HG03045 (cell line): ENCODE results near the gene KRTAP12-2.

Experiments
- ATAC-seq: cut with Tn5 transposase; IDR thresholded peaks from one replicate; pipeline ENCODE4 v1.9.1; 2021; ENCODE audit warnings: mild to moderate bottlenecking, moderate library complexity; ENCODE audit not compliant: unreplicated experiment

The KRTAP12-2 gene, protein sequence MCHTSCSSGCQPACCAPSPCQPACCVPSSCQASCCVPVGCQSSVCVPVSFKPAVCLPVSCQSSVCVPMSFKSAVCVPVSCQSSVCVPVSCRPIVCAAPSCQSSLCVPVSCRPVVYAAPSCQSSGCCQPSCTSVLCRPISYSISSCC

DNA sequence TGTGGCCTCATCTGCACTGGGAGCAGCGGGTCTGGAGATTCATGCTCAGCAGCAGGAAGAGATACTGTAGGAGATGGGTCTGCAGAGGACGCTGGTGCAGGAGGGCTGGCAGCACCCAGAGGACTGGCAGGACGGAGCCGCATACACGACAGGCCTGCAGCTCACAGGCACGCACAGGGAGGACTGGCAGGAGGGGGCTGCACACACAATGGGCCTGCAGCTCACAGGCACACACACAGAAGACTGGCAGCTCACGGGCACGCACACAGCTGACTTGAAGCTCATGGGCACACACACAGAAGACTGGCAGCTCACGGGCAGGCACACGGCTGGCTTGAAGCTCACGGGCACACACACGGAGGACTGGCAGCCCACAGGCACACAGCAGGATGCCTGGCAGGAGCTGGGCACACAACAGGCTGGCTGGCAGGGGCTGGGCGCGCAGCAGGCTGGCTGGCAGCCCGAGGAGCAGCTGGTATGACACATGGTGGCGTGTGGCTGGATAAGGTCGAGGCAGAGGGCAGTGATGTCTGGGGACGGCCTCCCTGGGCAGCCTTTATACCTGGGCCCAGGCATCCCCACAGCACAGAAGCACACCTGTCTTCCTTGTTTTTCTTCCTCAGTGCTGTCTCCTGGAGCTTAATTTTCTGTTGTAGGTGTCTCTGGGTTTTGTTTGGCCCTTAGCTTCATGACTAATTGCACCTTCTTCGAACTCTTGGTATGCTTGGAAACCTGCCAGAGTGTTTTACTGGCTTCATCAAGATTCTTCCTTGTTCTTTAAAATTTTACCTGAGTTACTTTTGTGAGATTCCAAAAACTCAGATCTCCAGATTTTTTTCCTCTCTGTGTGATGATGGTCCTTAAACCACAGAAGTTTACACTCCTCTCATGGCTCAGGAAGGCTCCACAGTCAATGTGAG, at the start of gene KRTAP12-2:
Gene KRTAP12-2 (minus strand): TSS at position 527 of the 920 bp plus-strand sequence. CDS start 41 bp downstream, at position 486.
- no peak for ATAC-seq

DNA sequence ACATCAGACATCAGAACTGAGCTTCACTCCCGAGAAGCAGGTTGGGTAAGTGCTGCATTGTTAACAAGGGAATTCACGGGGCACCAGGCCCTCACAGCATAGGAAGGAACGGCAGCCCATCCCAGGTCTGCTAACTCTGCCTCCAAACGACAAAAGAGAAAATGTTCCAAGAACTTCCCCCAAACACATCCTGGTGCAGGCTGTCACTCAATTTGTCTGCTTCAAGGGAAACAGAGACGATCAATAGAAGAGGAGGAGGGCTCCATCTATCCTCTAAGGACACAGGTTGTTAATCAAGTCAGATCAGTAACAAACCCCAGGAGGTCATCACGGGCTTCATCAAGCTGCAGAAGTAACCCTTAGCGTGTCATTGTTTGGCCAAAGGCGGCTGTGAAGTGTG, 48.2 kb upstream of the KRTAP12-2 start:
- ATAC-seq = no peak

DNA sequence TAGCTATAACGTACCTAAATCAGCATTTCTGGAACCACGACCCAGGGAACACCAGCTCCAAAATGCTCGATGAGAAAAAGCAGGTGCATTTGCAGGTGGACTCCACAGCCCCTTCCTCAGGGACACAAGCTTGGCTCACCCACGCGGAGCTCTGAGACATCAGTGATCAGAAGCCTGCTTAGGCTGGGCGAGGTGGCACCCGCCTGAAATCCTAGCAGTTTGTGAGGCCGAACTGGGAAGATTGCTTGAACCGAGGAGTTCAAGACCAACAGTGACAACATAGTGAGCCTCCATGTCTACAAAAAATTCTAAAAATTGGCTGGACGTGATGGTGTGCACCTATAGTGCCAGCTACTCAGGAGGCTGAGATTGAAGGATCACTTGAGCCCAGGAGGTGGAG, 47.1 kb upstream of the KRTAP12-2 start:
- ATAC-seq = no peak

DNA sequence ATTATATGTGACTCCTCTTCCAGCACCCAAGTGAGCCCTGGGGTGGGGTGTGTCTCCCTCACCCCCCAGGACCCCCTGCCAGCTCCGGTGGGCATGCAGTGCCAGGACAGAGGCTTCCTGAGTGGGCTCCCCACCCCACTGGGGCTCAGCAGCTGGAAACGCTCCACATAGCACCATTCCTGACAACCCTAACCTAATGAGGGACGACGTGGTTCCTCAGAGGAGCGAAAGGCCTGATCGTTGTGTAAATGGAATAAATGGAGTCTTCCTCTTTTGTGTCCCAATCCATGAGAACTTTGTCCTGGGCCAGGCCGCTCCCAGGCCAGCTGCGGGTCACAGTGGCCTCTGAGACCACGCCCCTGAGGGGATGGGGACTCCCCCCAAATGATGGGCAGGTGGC, 46.4 kb upstream of the KRTAP12-2 start:
- ATAC-seq = no peak

DNA sequence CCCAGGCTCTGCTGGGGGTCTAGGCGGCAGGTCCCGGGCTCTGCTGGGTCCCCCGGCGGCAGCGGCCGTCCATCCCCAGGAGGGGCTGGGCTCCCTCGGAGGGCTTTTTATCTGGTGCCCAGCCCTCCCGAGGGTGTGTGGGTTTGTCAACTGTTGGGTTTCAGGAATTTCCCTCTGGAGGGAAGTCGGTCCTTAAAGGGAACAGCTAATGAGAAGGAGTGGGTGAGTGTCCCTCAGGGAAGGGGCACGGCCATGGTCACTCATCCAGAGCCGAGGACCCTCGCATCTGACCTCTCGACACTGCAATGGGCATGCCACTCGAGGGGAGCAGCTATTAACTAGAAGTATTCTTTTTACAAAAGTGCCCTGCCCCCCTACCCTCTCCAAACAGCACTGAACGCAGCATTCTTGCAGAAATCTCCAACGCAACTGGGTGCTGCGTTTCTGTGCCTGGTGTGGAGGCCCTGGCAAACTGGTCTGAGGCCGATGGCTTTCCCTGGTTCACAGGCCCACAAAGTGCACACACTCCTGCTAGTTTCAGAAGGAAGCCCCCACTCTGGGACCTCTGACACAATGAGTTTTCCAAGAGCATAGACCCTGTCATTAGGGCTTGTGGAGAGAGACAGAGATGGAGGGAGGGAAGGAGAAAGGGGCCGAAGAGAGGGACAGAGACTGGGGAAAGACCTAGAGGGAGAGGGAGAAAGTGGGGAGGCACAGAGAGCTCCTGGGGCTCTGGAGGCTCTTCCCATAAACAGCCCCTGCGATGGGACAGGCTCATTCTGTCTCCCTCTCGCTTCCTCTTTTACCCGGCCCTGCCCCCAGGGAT, 45.7 kb upstream of the KRTAP12-2 start:
- no peak for ATAC-seq

DNA sequence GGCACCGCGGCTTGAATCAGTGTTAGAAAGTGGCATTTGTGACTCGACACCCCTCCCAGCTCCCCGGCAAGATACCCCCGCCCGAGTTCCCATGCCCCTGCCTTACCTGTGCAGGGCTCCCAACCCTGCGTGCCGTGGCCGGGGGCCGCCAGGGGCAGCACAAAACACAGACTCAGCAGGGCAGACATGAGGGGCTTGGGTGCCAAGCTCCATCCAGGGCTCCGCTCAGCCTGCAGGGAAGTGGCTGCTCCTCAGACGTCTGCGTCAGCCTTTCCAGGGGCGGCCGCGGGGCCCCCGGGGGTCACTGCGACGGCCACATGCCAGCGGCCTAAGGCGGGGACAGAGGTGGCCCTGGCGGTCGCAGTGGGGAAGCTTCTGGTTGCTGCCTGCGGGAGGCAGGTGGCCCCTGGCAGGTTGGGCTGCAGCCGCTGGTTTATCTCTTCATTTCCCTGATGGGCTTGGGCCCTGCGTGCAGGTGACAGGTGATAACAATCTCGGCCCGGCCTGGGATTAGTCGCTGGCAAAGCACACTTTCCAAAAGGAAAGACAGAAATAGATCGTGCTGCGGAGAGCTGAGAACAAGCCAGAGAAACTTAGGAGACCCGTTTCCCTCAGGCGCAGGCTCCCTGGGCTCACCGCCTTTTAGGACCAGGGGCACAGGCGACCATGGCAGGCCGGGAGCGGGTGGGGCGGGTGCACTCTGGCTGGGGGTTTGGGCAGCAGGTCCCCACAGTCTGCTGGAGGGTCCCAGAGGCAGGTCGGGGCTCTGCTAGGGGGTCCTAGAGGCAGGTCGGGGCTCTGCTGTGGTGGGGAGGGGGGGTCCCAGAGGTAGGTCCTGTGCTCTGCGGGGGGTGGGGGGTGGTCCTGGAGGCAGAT, 44.8 kb upstream of the KRTAP12-2 start, which contains the start of gene TSPEAR:
Gene TSPEAR (minus strand): TSS at position 246 of the 876 bp plus-strand sequence. CDS start 58 bp downstream, at position 188.
- no peak for ATAC-seq

DNA sequence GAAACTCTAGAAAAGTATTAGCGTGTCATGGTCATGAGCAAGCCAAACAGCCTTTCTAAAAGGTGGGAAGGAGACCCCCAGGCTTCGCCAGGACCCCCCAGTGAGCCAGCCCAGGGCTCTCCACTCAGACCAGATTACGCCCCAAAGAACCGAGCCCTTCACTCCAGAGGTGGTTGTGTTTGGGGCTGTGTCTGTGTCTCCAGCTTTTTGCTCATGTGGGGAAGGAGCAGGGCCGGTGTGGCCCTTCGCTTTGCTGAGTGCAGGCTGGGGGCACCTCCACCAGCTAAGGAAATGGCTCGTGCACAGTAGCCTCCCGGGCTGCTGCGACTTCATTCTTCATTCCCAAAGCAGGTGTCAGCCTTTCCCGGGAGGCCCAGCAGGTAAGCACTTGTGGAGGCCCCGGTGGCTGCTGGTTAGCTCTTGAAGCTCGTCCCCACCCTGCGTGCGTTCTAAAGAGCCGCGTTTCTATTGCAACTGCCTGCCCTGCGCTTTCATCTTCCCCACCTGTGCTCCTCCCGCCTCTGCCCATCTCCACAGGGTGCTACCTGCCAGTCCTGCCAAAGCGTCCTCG, 44.1 kb upstream of the KRTAP12-2 start:
- ATAC-seq = no peak

DNA sequence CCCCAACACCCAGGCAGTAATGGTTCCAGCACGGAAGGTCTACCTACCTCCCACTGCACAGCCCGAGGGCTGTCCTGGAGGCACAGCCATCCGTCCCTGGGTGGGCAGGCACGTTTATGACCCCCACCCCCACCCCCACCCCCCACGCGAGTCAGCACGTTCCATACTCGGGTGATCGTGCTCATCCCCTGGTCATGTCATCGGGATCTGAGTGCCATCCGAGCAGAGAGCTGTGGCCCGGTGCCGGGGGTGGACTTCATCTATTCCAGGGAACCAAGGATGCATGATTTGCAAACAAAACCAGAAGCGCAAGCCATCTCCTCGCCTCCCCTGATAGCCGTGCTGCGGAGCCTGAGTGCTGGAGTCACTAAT, 43.6 kb upstream of the KRTAP12-2 start:
- no peak for ATAC-seq

DNA sequence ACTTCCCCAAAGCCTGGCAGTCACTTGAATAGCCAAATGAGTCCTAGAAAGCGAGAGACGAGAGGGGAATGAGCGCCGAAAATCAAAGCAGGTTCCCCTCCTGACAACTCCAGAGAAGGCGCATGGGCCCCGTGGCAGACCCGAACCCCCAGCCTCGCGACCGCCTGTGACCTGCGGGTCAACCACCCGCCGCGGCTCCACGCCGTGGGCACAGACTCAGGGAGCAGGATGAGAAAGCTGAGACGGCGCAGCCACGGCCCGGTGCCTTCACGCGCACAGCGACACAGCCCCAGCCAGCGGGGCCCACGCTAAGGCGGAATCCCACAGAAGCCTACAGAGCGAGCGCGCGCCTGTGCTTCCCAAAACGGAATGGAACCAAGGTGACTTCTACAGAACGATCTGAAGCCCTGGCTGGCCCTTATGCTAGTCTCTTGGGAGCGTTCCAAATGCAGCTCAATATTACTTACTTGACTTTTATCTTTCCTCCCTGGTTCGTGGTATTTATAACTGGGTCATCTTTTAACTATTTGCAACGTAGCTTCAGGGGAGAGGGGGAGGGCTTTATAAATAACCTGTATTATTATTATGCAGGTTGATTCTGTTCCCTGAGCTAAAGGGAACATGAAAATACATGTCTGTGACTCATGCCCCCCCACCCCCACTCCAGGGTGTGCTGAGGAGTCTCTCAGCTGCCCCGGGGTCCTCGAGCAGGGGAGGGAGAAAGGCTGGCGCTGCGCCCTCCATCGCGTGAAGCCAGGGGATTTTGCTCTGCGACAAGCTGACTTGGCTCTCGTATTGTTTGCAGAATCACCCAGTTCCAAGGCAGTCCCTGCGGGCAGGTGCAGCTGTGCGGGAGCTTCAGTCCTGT, 42.9 kb upstream of the KRTAP12-2 start:
- ATAC-seq = no peak

DNA sequence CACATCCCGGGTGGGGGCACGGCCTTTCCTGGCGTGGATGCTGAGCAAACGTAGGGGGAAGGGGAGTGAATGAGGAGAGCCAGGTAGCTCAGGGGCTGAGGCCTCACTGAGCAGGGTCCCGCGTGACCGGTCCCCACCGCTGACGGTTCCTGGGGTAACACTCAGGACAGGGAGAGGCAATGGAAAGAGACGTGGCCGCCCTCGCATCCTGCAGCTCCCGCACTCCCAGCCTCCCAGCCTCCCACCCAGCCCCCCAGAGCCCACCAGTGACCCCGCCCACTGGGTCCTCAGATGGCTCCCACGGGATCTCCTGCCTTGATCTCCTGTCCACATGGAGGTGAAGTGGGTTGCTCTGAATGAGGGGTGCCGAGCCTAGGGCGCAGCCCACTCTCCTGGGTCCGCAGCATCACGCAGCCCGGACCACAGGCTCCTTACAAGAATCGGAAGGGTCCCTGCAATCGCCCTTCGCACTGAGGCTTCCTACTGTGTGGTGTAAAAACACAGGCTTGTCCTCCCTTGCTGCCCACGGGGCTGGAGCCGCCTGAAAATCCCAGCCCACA, 42.2 kb upstream of the KRTAP12-2 start:
- no peak for ATAC-seq

DNA sequence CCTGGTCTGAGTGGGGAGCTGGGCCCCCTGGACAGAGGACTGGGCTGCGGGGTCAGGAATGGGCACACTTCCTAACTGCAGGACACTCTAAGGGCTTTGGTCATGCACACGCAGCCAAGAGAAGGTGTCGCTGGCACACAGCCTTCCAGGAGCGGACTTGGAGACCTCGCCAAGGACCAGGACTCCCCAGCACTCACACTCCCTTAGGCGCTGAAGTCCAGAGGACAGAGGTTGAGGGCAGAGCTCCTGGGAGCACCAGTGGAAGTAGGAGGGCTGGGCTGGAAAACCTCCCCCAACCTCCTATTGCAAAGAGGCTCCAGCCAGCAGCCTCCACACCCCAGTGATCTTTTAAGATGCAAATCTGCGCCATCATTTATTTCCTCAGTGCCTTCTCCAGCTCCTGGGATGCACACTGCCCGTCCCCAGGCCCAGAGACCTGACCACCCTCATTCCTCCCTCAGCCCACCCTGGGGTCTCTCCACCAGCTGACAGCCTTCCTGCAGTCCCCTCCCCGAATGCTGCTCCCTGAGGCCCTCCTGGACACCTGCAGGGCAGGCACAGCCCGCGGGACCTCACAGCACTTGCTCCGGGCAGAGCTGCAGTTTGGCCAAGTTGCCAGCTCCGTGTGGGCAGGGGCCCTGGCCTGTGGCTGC, 41.6 kb upstream of the KRTAP12-2 start:
- no peak for ATAC-seq

DNA sequence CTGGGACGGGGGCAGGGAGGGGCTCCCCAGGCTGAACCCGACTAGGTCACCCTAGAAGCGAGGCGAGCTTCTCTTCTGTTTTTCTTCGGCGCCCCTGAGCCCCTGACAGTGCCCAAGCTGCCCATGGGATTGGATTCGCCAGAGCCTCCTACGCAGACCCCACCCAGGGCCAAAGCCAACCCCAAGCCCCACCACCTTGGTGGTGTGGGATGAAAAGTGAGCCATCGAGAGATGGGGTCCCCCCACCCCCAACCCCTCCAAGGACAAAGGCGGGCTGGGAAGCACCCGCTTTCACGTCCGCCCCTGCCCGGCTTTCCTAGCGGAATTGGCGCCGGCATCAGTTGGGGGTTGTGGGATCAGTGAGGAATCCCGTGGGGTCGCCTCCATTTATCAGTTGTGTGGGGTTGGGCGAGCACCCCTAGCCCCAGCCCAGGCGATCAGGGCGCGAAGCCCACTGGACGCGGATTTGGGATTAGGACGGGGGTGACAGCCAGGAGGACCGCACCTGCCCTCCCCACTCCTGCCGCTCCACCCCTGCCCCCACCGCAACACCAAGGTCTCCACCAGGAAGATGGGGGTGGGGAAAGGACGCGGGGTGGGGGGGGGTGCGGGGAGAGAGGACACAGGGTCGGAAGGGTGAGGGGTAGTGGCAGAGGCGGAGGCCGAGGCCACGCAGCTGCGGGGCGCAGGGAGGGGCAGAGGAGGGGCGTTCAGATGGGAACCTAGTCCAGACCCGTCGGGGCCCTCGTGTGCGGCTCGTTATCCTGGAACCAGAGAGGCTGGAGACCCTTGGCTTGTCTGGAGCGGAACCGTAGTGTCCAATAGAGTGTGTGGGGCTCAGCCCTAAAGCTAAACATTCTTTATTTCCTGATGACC, 40.2 kb upstream of the KRTAP12-2 start:
- no peak for ATAC-seq

DNA sequence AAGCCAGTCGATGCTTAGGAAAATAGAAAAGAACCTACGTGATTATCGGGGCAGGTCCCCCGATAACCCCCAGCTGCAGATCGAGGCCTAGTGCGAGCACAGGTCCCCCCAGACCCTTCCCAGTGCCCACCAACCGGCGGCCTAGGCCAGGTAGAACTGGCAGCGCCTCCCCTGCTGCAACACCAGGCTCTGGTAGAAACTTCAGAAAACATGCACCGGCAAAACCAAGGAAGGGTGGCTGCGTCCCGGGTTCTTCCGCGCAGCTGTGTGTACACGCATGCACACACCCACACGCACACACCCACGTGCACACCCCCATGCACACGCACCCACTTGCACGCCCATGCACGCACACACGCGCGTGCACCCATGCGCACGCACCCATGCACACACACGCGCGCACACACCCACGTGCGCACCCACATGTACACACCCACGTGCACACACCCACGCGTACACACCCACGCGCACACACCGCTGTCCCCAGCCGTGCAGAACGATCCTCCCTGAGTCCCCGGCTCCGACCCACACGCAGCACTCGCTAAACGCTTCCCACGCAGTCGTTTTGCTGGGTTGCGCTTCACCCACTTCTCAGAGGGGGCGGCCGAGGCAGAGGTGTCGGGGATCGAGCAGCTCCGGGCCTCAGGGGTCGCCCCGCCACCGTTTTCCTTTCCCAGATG, 39.4 kb upstream of the KRTAP12-2 start:
- ATAC-seq = no peak

DNA sequence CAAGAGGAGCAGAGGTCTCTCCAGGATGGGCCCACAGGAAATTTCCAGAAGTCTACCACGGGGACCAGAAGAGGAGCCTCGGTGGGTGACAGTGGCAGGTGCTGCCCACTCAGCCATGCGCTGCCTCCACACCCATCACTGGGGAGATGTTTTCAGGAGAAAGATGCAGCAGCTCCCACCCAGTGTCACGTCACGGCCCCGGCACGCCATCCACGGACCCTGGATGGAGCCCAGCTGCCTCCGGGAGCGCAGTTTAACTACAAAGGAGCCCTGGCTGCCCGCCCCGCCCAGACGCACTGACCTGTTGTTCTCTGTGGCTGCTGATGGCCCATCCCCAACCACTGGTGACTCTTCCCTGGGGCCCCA, 37.9 kb upstream of the KRTAP12-2 start:
- no peak for ATAC-seq

DNA sequence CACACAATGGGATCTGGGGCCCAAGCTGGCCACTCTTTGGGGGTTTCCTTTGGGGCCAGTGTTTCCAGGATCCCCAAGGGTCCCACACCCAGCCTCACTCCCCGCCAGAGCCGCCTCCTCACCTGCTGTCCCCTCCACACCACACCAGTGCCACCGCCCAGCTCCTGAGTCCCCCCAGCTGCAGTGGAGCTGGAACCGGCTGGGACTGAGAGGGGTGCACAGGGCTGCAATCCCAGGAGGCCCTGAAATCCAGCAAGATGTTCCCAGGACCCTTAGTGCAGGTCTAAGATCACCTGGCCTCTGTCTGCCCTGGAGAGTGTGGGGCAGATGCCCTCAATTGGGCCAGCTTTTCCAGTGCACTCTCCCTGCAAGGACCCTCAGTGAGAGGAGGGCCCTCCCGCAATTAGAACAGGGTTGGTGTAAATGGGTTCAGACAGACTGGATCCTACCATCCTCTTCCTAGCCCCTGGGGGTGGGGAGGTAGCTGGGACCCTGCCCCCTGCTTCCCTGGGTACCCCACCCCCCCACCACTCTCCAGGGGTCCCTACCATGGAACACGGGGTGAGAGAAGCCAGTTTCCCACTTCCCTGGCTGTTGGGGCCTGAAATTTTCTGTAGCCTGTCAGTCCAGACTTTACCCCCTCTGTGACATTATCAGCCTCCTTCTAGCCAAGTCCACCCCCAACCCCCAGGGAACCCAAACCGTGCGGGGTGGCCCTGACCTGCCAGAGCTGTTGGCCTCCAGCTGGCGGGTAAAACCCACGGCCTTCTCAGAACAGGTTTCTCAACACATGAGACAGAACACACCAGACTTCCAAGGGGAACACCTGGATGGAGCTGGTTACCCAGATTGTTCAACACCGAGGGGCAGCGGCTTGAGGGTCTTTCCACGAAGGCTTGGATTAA, 37.3 kb upstream of the KRTAP12-2 start:
- ATAC-seq = no peak
